Spleen (tissue), 11 donors: ENCODE results near the gene ZNF438. TPM values are rescaled to one million over a fixed set of nuclear protein-coding genes. Genes with fewer than 3 reads are reported as not detected.

ENCODE experiments used
- DNase-seq: peaks from one replicate; pipeline ENCODE4 v3.0.0-alpha.2; 2020
- H3K27ac ChIP-seq, 8 donors: fragments of 200-600 bp; sonication (generic) in 7 of 8; 1 replicate in 4 of 8; 2 replicates in 4 of 8; pipeline versions ENCODE4 v1.5.0 to v1.8.0; 2016 to 2021; ENCODE audit warnings: inconsistent platforms in 4 of 8, mild to moderate bottlenecking in 4 of 8, moderate library complexity in 1 of 8
- H3K27me3 ChIP-seq, 7 donors: fragments of 200-600 bp; sonication (generic) in 6 of 7; replicated peaks in 1 of 7; 1 replicate in 4 of 7; 2 replicates in 3 of 7; pipeline versions ENCODE4 v1.5.0 to v1.8.0; 2016 to 2021; ENCODE audit warnings: inconsistent platforms in 3 of 7, mild to moderate bottlenecking in 1 of 7
- H3K36me3 ChIP-seq, 6 donors: fragments of 200-600 bp; sonication (generic) in 5 of 6; 1 replicate in 4 of 6; 2 replicates in 2 of 6; pipeline versions ENCODE4 v1.5.0 to v1.8.0; 2016 to 2021; ENCODE audit warnings: inconsistent platforms in 2 of 6
- H3K4me1 ChIP-seq, 6 donors: fragments of 200-600 bp; sonication (generic) in 5 of 6; 1 replicate in 3 of 6; 2 replicates in 3 of 6; pipeline versions ENCODE4 v1.5.0 to v1.8.0; 2016 to 2021; ENCODE audit warnings: inconsistent platforms in 3 of 6
- H3K4me3 ChIP-seq, 8 donors: fragments of 200-600 bp; sonication (generic) in 7 of 8; 1 replicate in 4 of 8; 2 replicates in 4 of 8; pipeline versions ENCODE4 v1.5.0 to v1.8.0; 2016 to 2021; ENCODE audit warnings: inconsistent platforms in 4 of 8, mild to moderate bottlenecking in 4 of 8, moderate library complexity in 2 of 8
- H3K9me3 ChIP-seq, 8 donors: fragments of 200-600 bp; sonication (generic) in 7 of 8; 1 replicate in 4 of 8; 2 replicates in 4 of 8; pipeline versions ENCODE4 v1.5.0 to v1.8.0; 2016 to 2021; ENCODE audit warnings: inconsistent platforms in 4 of 8
- CTCF ChIP-seq, 11 experiments: fragments of 200-600 bp in 7 of 11; fragments of 450-650 bp in 4 of 11; sonication (generic) in 4 of 11; IDR thresholded peaks in 8 of 11; conservative IDR thresholded peaks in 3 of 11; 1 replicate in 7 of 11; 2 replicates in 4 of 11; pipeline versions ENCODE4 v1.4.0 to v1.8.0; 2016 to 2021; ENCODE audit warnings: antibody characterized with exemption in 11 of 11, inconsistent platforms in 4 of 11, mild to moderate bottlenecking in 1 of 11
- POLR2A ChIP-seq, 3 donors: fragments of 450-650 bp; IDR thresholded peaks; one replicate each; pipeline ENCODE4 v1.5.1; 2017; ENCODE audit warnings: antibody characterized with exemption in 3 of 3, mild to moderate bottlenecking in 1 of 3
- POLR2AphosphoS5 ChIP-seq, 3 donors: sonication (generic); formaldehyde crosslinking; IDR thresholded peaks; one replicate each; pipeline ENCODE4 v1.5.1; 2017; ENCODE audit warnings: antibody characterized with exemption in 3 of 3
- WGBS, 5 donors: extraction: QIAGEN DNeasy Blood & Tissue Kit in 3 of 5; methylation state at CpG; one replicate each; pipeline versions ENCODE4 v1.1.5 to v1.1.7; 2013 to 2018; 5-methylcytosine and 5-hydroxymethylcytosine counted together
- intact Hi-C: fragments of 100-400 bp; cut with DNase I; formaldehyde crosslinking; loops from one replicate; pipeline ENCODE4 v1.15.0; 2023; ENCODE audit warnings: low total_unique reads
- polyA plus RNA-seq, 3 donors: library from polyadenylated mRNA; stranded (reverse); fragments of 200-250 nt; gene quantifications; one replicate each; pipeline ENCODE4 v1.2.1, GENCODE V29; 2013
- total RNA-seq, 7 donors: library from RNA; depleted of rRNA in 3 of 7; stranded (reverse); fragments of >200 nt in 3 of 7; fragmentation: NEBNext Ultra II Directional in 4 of 7; extraction: Animal tissue kit (Norgen Biotek cat#: 25700) in 4 of 7; gene quantifications; one replicate each; pipeline versions ENCODE4 v1.1.0 to v1.2.1, GENCODE V29; 2016 to 2021
- donor health status: healthy with polysubstance abuse.
- donor health status: DM: no; HTN: no; CAD: no; lungs with moderate emphysema.
- donor health status: DM: no; HTN: no; CAD: no.
- donor health status: Bipolar disorder and iron deficiency.
- donor health status: healthy.
- donor health status: DM: no; HTN: no; CAD: no.
- donor health status: DM: yes; HTN: yes; CAD: no.

The ZNF438 gene
- total and polyA plus RNA-seq, 10 donors, result 4.4 to 23.1 (median 13.9) TPM

GRCh38 chr10:30928742-30929141 is 102.9 kb downstream of the ZNF438 start:
- intact Hi-C loops, result no loop called here
- Histone ChIP-seq H3K27ac (no peak overlapping the region), H3K9me3 (peaks cover 0 to 21% (median 18%) of the 10 kb centered on the region in 8 donors), H3K36me3 (peaks cover 0 to 72% (median 16%) of the 10 kb centered on the region in 6 donors), H3K27me3 (no peaks in the 10 kb centered on the region), H3K4me1 (no peaks in the 10 kb centered on the region), H3K4me3 (no peak overlapping the region)
- TF ChIP-seq POLR2AphosphoS5 (IDR thresholded peaks at IDR 0.05) (no peak), CTCF (IDR thresholded peaks at IDR 0.05 in 8 of 11, conservative IDR thresholded peaks at IDR 0.05 in 3 of 11) (no peak), POLR2A (IDR thresholded peaks at IDR 0.05) (no peak)
- no peak for DNase-seq
- WGBS, 5 donors, result 59 to 80% (median 74%) methylated on average over 2 of the region's 2 CpGs

GRCh38 chr10:30918651-30919050 is 113.0 kb downstream of the ZNF438 start:
- Histone ChIP-seq H3K27ac (no peak overlapping the region), H3K9me3 (peaks cover 0 to 4% (median 0%) of the 10 kb centered on the region in 8 donors), H3K4me1 (peaks cover 0 to 6% (median 0%) of the 10 kb centered on the region in 6 donors), H3K27me3 (no peaks in the 10 kb centered on the region), H3K4me3 (no peak overlapping the region), H3K36me3 (peaks cover 0 to 31% (median under 1%) of the 10 kb centered on the region in 6 donors)
- intact Hi-C loops, result no loop called here
- no peak for DNase-seq
- TF ChIP-seq CTCF (IDR thresholded peaks at IDR 0.05 in 8 of 11, conservative IDR thresholded peaks at IDR 0.05 in 3 of 11), result no peak
- no peak for TF ChIP-seq POLR2A (IDR thresholded peaks at IDR 0.05)
- no peak for TF ChIP-seq POLR2AphosphoS5 (IDR thresholded peaks at IDR 0.05)
- WGBS, 5 donors, result 94 to 98% (median 96%) methylated on average over 2 of the region's 2 CpGs

- WGBS, 5 donors, result 83 to 93% (median 87%) methylated on average over 1 of the region's 1 CpG
- Histone ChIP-seq H3K9me3 (no peaks in the 10 kb centered on the region), H3K27ac (no peak overlapping the region), H3K27me3 (no peaks in the 10 kb centered on the region), H3K4me1 (peaks cover 0 to 6% (median 0%) of the 10 kb centered on the region in 6 donors), H3K36me3 (peaks cover 0 to 23% (median 0%) of the 10 kb centered on the region in 6 donors), H3K4me3 (no peak overlapping the region)
- no peak for DNase-seq
- intact Hi-C loops, result no loop called here
- no peak for TF ChIP-seq CTCF (IDR thresholded peaks at IDR 0.05 in 8 of 11, conservative IDR thresholded peaks at IDR 0.05 in 3 of 11)
- no peak for TF ChIP-seq POLR2AphosphoS5 (IDR thresholded peaks at IDR 0.05)
- no peak for TF ChIP-seq POLR2A (IDR thresholded peaks at IDR 0.05)
These were observed 113.9 kb downstream of the ZNF438 start for GRCh38 chr10:30917789-30918188.

GRCh38 chr10:30917067-30917466 is 114.6 kb downstream of the ZNF438 start:
- no peak for TF ChIP-seq POLR2AphosphoS5 (IDR thresholded peaks at IDR 0.05)
- no peak for TF ChIP-seq CTCF (IDR thresholded peaks at IDR 0.05 in 8 of 11, conservative IDR thresholded peaks at IDR 0.05 in 3 of 11)
- 75 to 86% (median 80%) methylated on average over 3 of the region's 3 CpGs for WGBS, 5 donors
- intact Hi-C loops, result no loop called here
- Histone ChIP-seq H3K9me3 (no peaks in the 10 kb centered on the region), H3K27ac (no peak overlapping the region), H3K36me3 (peaks cover 0 to 15% (median 0%) of the 10 kb centered on the region in 6 donors), H3K27me3 (no peaks in the 10 kb centered on the region), H3K4me3 (no peak overlapping the region), H3K4me1 (peaks cover 0 to 6% (median 0%) of the 10 kb centered on the region in 6 donors)
- DNase-seq, result no peak
